ENCODE results near the gene C1orf35.

The C1orf35 gene

DNA sequence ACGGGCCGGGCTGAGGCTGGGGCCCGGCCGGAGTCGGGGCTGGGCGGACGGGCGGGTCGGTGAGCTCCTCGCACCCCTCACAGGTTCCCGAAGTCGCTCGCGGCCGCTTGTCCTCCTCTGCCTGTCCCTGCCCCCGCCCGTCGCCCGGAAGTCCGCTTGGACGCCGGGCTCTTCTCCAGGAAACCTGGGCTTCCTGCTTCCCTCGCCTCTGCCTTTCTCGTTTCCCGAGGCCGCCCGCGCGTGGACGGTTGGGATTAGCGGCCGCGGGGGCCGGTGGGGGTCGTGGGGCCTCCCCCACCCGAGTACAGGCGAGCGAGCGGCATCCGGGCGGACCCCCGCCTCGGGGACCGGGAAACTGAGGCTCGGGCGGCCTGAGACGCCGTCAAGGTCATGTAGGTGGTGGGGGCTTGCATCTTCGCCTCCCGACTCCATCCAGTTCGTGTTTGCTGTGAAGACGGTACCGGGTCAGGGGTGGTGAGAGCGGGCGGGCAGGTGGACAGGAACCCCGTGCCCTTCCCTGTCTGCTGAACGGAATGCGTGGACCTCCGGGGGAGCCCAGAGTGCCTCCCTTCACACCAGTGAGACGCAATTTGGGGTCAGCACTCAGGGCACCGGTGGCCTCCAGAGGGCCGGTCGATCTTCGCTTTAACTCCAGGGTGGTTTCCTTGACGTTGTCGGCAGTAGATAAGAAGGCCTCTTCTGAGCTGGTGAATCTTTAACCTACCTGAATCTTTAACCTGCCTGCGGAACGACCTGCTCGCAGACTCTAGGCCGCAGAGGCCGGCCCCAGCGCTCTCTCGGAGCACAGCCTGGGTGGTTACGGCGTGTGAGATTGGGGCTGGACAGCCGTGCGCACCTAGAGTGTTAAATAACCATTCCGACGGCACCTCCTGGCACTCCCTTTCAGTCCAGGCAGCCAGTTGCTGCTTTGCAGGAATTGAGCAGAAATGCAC lies 19.9 kb downstream of the C1orf35 start:
- no peak for DNase-seq (ENCODE audit: low read depth, low spot score)

GRCh38 chr1:228082214-228082917 lies 20.8 kb downstream of the C1orf35 start, which contains the start of gene ARF1:
Gene ARF1 (plus strand): TSS chr1:228082708. CDS start chr1:228097115, 14,407 bp downstream.
- peak within 1 kb of the TSS; percentile 89 for H3K27ac ChIP-seq
- peak; percentile 51 for DNase-seq (ENCODE audit: low read depth, low spot score)

More for the DNA sequence above, 19.9 kb downstream of the C1orf35 start:
- H3K27ac ChIP-seq: peak overlapping the region; percentile 89

DNA sequence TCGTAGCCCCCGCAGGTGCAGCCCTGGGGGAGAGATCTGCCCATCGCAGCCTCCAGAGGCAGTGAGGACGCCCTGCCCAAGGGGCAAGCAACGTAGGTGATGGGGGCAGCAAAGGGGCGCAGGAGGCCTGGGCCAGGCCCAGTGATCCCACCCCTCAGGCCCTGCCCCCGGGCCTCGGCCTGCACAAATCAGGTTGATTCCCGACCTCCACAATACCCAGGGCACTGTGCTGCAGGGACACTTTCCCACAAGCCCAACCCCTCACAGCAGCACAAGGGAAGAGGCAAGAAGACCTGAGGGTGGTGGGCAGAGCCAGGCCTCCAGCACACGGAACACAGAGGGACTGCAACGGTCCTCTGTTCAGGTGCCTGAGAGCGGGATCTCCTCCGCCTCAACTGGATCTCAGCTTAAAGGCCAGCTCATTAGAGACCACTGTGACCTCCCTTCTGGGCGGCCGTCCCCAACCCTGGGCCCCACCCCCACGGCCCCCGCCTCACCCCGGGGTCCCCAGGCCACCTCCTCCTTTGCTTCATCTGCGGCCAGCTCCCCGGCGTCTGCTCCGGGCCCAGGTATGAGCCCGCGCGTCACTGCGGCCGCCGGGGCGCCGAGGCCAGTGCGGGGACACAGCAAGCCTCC lies 21.4 kb downstream of the C1orf35 start:
- no peak for DNase-seq (ENCODE audit: low read depth, low spot score)
- H3K27ac ChIP-seq: peak overlapping the region; percentile 89

DNA sequence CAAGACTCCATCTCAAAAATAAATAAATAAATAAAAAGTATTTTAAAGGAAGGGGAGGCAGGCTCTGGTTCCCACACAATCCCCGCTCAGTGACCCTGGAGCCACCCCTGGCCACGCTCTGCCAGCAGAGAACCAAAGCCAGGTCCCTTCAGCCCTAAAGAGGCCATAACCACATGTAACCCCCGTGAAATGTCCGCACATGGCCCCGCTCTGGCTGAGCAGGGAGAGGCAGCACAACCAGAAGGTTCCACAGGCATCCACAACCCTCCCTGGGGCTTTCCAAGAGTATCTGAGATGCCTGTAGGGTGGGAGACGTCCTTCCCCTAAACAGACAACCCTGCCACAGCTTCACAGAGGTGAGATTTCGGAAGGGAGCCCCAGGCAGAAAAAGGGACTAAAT lies 22.0 kb downstream of the C1orf35 start:
- DNase-seq (ENCODE audit: low read depth, low spot score): no peak
- no peak overlapping the region for H3K27ac ChIP-seq

DNA sequence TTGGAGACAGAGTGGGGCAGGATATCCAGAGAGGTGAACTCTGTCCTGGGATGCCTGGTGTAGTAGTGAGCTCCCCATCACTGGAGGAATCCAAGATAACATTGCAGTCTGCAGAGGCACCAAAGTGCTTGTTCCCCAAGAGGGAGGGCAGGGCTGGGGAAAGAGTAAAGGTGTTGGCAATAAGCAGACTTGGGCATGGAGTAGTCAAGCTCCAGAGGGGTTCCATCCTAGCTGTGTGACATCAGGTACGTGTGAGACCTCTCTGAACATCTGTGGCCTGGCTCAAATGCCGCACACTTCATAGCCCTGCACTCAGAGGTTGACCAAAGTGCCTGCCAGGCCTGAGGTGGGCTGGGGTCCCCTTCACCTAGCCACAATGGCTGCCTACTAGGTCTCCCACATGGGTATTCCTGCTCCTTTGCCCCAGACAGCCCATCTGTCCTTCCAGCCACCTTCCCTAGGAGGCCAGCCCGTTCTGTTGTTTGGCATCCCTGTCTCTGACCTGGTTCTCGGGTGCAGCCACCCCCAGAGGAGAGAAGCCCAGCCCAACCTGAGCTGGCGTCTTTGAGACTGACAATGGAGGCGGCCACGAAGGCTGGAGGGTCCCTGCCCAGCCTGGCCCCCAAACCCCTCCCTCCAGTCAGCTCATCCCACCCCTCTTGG lies 23.4 kb downstream of the C1orf35 start:
- no peak for DNase-seq (ENCODE audit: low read depth, low spot score)
- no peak overlapping the region for H3K27ac ChIP-seq

DNA sequence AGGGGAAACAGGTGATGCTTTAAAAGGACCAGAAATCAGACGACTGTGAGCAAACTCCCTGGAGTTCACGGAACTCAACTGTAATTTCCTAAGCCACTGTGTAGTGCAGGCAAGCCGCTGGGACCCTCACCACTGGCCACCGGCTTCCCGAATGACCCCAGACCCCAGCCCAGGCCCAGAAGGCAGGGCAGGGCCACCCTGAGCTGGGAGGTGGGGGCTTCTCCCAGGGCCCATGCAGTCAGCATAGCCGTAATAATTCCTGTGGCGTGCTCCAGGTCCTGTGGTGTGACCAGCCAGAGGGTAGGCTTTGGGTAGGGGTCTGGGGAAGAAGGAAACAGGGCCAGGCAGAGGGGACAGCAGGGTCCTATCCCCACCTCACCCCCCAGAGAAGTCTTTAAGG lies 24.1 kb downstream of the C1orf35 start:
- no peak for DNase-seq (ENCODE audit: low read depth, low spot score)
- H3K27ac ChIP-seq: no peak overlapping the region

DNA sequence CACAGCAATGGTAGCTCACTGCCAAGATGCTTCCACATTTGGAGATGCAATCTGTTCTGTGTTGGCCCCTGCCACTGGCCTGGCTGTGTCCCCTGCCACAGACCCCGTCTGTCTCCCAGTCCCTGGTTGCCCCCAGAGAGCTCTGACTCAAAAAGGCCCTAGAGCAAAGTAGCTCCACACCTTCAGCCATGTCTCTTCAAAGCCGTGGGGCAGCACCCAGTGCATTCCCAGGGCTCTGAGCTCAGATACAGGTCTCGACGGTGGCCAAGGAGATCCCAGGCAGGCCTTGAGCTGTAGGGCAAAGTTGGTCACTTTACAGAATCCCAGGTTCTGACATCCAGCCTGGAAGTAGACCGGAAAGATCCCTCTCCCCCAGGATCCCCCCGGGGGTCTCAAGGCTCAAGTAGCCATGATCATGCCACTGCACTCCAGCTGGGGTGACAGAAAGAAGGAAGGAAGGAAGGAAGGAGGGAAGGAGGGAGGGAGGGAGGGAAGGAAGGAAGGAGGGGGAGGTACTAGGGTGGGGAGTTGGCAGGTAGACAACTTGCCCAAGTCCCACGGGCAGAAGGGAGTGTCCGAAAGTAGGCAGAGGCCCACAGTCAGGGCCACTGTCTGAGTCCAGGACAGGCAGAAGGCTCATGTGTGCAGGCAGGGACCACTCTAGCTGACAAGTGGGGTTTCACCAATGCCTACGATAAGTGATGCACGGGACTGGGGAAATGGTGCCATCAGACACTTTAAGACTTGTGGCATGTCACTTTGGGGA lies 25.4 kb downstream of the C1orf35 start:
- no peak overlapping the region for H3K27ac ChIP-seq
- DNase-seq (ENCODE audit: low read depth, low spot score): no peak

DNA sequence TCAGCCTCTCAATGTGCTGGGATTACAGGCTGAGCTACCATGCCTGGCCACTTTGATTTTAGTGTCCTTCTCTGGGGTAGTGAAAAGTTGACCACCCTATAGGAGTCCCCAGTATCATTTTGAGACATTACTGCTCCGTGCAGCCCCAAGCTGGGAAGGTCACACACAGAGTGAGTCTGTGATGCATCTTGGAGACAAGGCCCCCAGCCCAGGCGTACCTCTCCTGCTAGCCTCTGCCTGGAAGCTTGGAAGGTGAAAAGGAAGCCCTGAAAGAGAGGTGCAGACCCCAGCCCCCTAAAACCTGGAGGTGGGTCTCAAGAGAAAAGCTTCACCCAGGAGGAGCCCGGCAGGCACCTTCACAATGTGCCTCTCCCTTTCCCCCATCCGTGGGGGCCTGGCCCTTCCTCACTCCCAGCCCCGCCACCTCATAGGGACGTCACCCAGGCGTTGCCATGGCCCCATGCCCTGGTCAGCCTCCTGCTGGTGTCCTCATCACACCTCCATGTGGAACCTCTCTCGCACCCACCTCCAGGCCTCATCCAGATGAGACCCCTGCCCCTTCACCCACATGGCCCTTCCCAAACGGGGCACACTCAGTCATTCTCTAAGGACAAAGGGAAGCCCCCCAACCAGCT lies 26.2 kb downstream of the C1orf35 start:
- no peak for DNase-seq (ENCODE audit: low read depth, low spot score)
- no peak overlapping the region for H3K27ac ChIP-seq

- no peak for DNase-seq (ENCODE audit: low read depth, low spot score)
Observed at GRCh38 chr1:228075801-228076271, 27.3 kb downstream of the C1orf35 start.

GRCh38 chr1:228074954-228075730 lies 28.0 kb downstream of the C1orf35 start:
- no peak for DNase-seq (ENCODE audit: low read depth, low spot score)
- no peak overlapping the region for H3K27ac ChIP-seq

More at GRCh38 chr1:228075801-228076271, 27.3 kb downstream of the C1orf35 start:
- no peak overlapping the region for H3K27ac ChIP-seq

DNA sequence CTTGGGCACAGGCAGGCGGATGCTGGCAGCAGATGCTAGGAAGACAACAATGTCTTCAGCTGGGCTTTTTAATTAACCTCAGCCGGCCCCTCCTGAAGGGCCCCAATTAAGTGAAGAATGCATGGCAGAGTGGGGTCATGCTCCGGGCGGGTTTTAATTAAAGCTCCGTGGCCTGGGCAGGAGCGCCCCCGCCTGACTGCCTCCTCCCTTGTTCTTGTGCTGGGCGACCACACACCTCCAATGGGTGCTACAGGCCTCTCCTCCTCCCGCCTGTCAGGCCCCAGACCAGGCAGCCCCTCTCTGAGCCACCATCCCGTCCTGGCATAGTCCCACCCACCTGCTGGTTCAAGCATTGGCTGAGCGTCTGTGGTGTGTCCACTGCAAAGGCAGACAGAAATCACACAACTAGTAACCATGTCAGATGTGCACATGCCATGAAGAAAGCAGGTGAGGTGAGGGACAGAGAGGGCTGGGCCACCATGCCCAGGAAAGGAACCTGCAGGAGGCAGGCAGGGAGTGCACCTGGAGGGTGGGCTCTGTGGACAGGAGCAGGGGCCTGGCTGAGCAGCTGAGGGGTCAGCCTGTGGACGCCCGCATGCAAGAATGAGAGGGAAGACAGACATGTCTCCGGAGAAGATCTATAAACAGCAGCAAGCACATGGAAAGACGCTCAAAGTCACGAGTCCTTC lies 29.1 kb downstream of the C1orf35 start:
- no peak for DNase-seq (ENCODE audit: low read depth, low spot score)
- H3K27ac ChIP-seq: no peak overlapping the region

GRCh38 chr1:228073061-228073856 lies 29.9 kb downstream of the C1orf35 start:
- DNase-seq (ENCODE audit: low read depth, low spot score): no peak
- no peak overlapping the region for H3K27ac ChIP-seq

DNA sequence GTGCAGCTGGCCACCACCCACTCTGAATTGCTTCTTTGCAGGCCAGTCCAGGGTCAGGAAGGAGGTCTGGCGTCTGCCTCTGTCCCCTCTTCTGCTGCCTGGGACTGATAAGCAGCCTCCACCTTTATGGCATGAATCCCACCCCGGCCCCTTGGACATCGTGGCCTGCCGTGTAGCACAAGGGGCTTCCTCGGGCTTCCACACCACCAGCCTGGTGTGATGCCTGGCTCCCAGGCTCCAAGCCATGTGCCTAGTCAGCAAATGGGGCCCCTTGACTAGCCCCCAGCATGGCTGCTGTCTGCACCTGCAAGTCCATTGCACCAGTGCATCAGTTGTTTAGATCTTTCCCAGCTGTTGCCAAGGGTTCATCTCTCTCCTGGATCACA lies 30.5 kb downstream of the C1orf35 start:
- DNase-seq (ENCODE audit: low read depth, low spot score): no peak

DNA sequence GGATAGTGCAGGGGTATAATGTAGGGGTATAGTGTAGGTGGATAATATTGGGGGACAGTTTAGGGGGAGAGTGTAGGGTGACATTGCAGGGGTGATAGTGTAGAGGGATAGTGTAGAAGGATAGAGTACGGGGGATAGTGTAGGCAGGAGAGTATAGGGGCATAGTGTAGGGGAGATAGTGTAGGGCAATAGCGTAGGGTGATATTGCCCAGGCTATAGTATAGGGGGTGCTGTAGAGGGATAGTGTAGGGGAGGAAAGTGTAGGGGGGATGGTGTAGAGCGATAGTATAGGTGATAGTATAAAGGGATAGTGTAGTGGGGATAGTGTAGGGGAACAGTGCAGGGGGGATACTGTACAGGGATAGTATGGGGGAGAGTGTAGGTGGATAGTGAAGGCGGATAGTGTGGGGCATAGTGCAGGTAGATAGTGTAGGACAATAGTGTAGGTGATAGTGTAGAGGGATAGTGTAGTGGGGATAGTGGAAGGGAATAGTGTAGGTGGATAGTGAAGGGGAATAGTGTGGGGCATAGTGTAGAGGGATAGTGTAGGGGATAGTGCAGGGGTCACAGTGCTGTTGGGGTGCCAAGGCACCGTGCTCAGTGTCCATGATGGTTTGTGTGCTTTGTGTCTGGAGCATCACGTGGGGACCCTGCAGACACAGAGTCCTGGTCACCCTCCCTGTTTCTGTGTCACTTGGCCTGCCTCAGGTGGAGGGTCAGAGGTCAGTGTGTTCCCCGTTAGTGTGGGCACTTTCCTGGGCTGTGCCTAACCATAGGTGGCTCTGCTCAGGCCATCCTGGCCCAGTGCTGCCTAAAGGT lies 31.1 kb downstream of the C1orf35 start:
- DNase-seq (ENCODE audit: low read depth, low spot score): no peak
- no peak overlapping the region for H3K27ac ChIP-seq

More for the DNA sequence above, 30.5 kb downstream of the C1orf35 start:
- no peak overlapping the region for H3K27ac ChIP-seq

GRCh38 chr1:228070851-228071250 lies 32.3 kb downstream of the C1orf35 start:
- no peak overlapping the region for H3K27ac ChIP-seq
- DNase-seq (ENCODE audit: low read depth, low spot score): no peak

DNA sequence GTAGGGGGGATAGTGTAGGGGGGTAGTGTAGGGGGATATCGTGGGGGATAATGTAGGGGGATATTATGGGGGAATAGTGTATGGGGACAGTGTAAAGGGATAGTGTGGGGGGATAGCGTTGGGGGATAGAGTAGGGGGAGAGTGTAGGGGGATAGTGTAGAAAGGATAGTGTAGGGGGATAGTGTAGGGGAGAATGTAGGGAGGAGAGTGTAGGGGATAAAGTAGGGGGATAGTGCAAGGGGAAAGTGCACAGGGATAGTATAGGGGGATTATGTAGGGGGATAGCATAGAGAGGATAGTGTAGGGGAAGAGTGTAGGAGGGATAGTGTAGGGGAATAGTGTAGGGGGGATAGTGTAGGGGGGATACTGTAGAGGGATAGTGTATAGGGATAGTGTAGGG lies 33.0 kb downstream of the C1orf35 start:
- no peak for DNase-seq (ENCODE audit: low read depth, low spot score)
- H3K27ac ChIP-seq: no peak overlapping the region
